Activated T-cell treated with anti-CD3 and anti-CD28 coated beads for 48 hours (primary cell): ENCODE data around the gene CCDC102B.

Experiments used
- DNase-seq: peaks from one replicate; pipeline ENCODE4 v3.0.0-alpha.2; 2020; ENCODE audit warnings: low read depth

Gene CCDC102B

DNA sequence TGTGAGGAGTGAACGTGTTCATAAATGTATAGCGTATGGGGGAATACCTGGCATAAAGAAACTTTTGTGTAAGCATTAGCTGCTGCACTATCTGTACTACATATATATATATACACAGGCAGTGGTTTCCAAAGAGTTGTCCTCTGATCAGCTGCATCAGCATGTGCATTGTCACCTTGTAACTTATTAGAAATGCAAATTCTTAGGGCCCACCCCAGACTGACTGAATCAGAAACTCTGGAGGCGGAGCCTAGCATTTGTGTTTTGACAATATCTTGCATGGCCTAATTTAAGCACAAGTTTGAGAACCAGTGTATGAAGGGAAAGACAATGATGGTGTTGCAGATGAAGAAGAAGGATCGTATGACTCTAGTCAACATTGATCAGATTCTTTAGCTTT, 299.5 kb downstream of the CCDC102B start:
- DNase-seq: no peak

DNA sequence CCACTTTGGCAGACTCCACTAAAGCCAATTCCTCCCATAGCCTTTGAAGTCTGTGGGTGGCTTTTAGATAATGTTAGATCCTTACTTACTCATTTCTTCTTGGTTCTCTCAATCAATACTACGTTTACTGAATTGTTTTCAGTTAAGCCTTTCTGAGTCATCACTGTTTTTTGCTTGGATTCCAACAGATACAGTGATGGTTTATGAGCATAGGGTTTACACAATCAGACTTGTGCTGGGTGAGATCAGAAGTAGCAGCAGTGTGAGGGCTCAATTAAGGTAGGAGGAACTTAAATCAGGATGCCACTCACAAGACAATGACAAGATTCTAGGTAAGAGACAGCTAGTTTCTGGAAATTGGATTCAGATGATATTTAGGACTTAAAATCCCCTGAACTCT, 305.1 kb downstream of the CCDC102B start:
- DNase-seq: no peak
